Measurements from ENCODE around the gene CYP20A1. TPM values are rescaled to one million over a fixed set of nuclear protein-coding genes. Genes with fewer than 3 reads are reported as not detected.
"Not testable (repeated sequence)": the region's sequence is repeated elsewhere in the genome, so short reads cannot be mapped to it uniquely, and the experiment has no call there.

Gene CYP20A1, protein sequence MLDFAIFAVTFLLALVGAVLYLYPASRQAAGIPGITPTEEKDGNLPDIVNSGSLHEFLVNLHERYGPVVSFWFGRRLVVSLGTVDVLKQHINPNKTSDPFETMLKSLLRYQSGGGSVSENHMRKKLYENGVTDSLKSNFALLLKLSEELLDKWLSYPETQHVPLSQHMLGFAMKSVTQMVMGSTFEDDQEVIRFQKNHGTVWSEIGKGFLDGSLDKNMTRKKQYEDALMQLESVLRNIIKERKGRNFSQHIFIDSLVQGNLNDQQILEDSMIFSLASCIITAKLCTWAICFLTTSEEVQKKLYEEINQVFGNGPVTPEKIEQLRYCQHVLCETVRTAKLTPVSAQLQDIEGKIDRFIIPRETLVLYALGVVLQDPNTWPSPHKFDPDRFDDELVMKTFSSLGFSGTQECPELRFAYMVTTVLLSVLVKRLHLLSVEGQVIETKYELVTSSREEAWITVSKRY
- 10 to 100 TPM; 21.6 to 25.9 TPM for total RNA-seq

GRCh38 chr2:203238704-203239526 lies at the start of gene CYP20A1:
TSS of gene CYP20A1 (plus strand) at chr2:203239018. CDS start at chr2:203239063, 45 bp downstream.
- Mint-ChIP-seq H3K4me1 (ENCODE audit: low read depth in 2 of 2) (peaks cover 21 to 26% of the 10 kb centered on the region in 2 donors), H3K4me3 (peak within 1 kb of the TSS; percentile 93), H3K36me3 (peaks cover 19% of the 10 kb centered on the region), H3K27ac (peak within 1 kb of the TSS; percentile 90 to 93), H3K27me3 (no peaks in the 10 kb centered on the region), H3K9me3 (no peaks in the 10 kb centered on the region)
- peak; percentile 98 for DNase-seq (ENCODE audit: low spot score)
- ATAC-seq, result peak; percentile 93

DNA sequence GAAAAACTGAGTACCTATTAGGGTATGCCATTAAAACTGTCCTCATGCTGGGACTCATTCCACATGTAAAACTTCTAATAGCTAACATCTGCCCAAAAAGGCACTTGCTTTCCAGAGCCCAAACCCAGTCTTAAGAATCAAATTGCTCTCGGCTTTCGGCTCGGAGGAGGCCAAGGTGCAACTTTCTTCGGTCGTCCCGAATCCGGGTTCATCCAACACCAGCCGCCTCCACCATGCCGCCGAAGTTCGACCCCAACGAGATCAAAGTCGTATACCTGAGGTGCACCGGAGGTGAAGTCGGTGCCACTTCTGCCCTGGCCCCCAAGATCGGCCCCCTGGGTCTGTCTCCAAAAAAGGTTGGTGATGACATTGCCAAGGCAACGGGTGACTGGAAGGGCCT lies 48.3 kb upstream of the CYP20A1 start:
- not testable (repeated sequence) for H3K27ac Mint-ChIP-seq; H3K4me1 Mint-ChIP-seq (ENCODE audit: low read depth in 2 of 2); H3K36me3 Mint-ChIP-seq; H3K4me3 Mint-ChIP-seq; H3K9me3 Mint-ChIP-seq; H3K27me3 Mint-ChIP-seq; ATAC-seq; DNase-seq (ENCODE audit: low spot score)

DNA sequence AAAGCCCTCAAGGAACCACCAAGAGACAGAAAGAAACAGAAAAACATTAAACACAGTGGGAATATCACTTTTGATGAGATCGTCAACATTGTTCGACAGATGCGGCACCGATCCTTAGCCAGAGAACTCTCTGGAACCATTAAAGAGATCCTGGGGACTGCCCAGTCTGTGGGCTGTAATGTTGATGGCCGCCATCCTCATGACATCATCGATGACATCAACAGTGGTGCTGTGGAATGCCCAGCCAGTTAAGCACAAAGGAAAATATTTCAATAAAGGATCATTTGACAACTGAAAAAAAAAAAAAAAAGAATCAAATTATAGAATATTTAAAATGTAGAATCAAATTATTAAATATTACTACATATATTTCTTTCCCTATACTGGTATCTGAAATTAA lies 47.8 kb upstream of the CYP20A1 start:
- not testable (repeated sequence) for DNase-seq (ENCODE audit: low spot score); ATAC-seq; H3K4me3 Mint-ChIP-seq; H3K27me3 Mint-ChIP-seq; H3K27ac Mint-ChIP-seq; H3K9me3 Mint-ChIP-seq; H3K4me1 Mint-ChIP-seq (ENCODE audit: low read depth in 2 of 2); H3K36me3 Mint-ChIP-seq

DNA sequence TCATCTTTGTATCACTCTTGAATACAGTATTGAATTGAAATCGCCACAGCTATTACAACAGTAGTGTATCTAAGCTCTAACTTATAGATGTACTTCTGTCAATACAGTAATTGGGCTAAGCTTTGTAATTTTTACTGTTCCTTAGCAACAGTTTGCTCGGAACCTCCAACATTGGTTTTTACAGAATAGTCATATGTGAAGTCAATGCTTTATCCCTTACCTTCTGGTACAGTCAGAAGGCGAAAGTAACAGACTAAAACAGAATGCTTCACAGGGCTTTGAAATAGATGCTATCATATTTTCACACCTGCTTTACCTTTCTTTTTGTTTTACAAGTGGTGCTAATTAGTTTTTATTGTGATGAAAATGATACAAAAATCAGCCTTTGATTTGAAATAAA lies 46.9 kb upstream of the CYP20A1 start:
- H3K36me3 Mint-ChIP-seq, result peaks cover 4% of the 10 kb centered on the region
- DNase-seq (ENCODE audit: low spot score), result no peak
- H3K4me3 Mint-ChIP-seq, result no peak overlapping the region
- ATAC-seq, result peak in 1 of 2 donors; percentile 46
- H3K9me3 Mint-ChIP-seq, result no peaks in the 10 kb centered on the region
- H3K27ac Mint-ChIP-seq, result no peak overlapping the region
- H3K4me1 Mint-ChIP-seq (ENCODE audit: low read depth in 2 of 2), result no peaks in the 10 kb centered on the region
- no peaks in the 10 kb centered on the region for H3K27me3 Mint-ChIP-seq

GRCh38 chr2:203195331-203196036 lies 43.3 kb upstream of the CYP20A1 start:
- ATAC-seq (no peak), DNase-seq (ENCODE audit: low spot score) (no peak)
- no peaks in the 10 kb centered on the region for H3K27me3 Mint-ChIP-seq
- H3K27ac Mint-ChIP-seq, result no peak overlapping the region
- H3K4me1 Mint-ChIP-seq (ENCODE audit: low read depth in 2 of 2), result no peaks in the 10 kb centered on the region
- no peak overlapping the region for H3K4me3 Mint-ChIP-seq
- H3K9me3 Mint-ChIP-seq, result no peaks in the 10 kb centered on the region
- no peaks in the 10 kb centered on the region for H3K36me3 Mint-ChIP-seq

DNA sequence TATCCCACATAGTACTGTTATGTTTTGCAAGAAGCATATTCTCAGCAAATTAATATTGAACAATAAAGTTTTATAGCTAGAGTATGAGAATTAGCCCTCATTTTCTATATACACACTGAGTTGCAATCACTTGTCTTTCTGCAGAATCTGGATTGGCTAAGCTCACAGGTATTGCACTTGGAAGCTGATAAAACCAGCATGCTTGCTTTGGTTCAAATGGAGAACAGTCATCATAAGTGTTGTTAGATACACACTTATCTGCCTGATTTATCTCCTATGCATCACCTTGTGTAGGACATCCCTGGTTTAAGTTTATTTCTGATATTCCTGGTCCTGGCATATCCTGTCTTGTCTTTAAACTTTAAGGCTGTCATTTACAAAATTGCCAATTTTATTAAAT lies 38.0 kb upstream of the CYP20A1 start:
- no peaks in the 10 kb centered on the region for H3K27me3 Mint-ChIP-seq
- no peak overlapping the region for H3K27ac Mint-ChIP-seq
- no peak overlapping the region for H3K4me3 Mint-ChIP-seq
- DNase-seq (ENCODE audit: low spot score) (no peak), ATAC-seq (no peak)
- H3K9me3 Mint-ChIP-seq, result no peaks in the 10 kb centered on the region
- peaks cover 2% of the 10 kb centered on the region for H3K36me3 Mint-ChIP-seq
- H3K4me1 Mint-ChIP-seq (ENCODE audit: low read depth in 2 of 2), result no peaks in the 10 kb centered on the region

DNA sequence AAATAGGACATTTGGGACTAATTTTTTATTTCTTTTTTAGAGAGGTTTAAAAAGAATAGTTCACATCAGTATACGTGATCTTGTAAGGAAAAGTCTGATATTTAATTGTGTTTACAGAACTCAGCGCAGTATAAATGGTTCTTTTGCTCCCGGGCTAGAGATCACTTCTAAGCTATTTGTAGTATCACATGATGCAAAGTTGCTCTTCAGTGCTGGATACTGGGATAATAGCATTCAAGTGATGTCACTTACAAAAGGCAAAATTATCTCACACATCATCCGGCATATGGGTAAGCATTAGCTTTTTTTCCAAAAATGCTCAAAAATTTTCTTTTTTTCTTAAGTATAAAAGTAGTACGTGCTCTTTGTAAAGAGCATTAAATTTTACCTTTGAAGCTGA lies 37.4 kb upstream of the CYP20A1 start:
- Mint-ChIP-seq H3K4me1 (ENCODE audit: low read depth in 2 of 2) (no peaks in the 10 kb centered on the region), H3K9me3 (no peaks in the 10 kb centered on the region), H3K27me3 (no peaks in the 10 kb centered on the region), H3K27ac (no peak overlapping the region), H3K4me3 (no peak overlapping the region), H3K36me3 (peaks cover 5% of the 10 kb centered on the region)
- DNase-seq (ENCODE audit: low spot score), result no peak
- ATAC-seq, result no peak

DNA sequence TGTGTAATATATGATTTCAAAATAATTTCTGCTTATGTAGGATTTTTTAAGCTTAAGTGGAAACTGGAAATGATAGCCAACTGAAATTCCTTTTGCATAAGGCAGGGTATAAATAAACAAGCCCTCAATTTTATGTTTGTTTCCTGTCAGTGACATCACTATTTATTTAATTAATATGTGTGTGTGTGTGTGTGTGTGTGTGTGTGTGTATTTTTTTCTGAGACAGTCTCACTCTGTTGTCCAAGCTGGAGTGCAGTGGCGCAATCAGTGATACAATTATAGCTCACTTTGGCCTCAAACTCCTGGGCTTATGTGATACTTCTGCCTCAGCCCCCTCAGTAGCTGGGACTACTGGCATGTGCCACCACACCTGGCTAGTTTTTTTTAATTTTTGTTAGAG lies 29.3 kb upstream of the CYP20A1 start:
- no peak for DNase-seq (ENCODE audit: low spot score)
- no peak overlapping the region for H3K4me3 Mint-ChIP-seq
- no peak overlapping the region for H3K27ac Mint-ChIP-seq
- peaks cover 9% of the 10 kb centered on the region for H3K36me3 Mint-ChIP-seq
- H3K27me3 Mint-ChIP-seq, result no peaks in the 10 kb centered on the region
- no peak for ATAC-seq
- no peaks in the 10 kb centered on the region for H3K9me3 Mint-ChIP-seq
- no peaks in the 10 kb centered on the region for H3K4me1 Mint-ChIP-seq (ENCODE audit: low read depth in 2 of 2)

DNA sequence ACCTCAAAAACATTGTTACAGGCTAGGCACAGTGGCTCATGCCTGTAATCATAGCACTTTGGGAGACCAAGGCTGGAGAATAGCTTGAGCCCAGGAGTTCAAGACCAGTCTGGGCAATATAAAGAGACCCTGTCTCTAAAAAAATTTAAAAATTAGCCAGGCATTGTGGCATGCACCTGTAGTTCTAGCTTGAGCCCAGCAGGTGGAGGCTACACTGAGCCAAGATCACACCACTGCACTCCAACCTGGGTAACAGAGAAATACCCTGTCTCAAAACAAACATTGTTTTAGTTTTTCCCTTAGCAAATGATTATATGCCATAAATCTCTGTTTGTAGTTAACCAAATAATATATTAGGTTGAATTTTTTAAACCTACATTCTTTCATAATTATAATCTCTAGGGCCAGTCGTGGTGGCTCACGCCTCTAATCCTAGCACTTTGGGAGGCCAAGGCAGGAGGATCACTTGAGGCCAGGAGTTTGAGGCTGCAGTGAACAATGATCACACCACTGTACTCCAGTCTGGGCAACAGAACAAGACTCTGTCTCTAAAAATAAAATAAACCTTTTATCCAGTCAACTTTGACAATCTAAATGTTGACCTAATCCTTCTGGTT lies 13.3 kb upstream of the CYP20A1 start:
- no peak overlapping the region for H3K27ac Mint-ChIP-seq
- H3K4me1 Mint-ChIP-seq (ENCODE audit: low read depth in 2 of 2), result no peaks in the 10 kb centered on the region
- H3K9me3 Mint-ChIP-seq, result no peaks in the 10 kb centered on the region
- DNase-seq (ENCODE audit: low spot score), result no peak
- H3K27me3 Mint-ChIP-seq, result no peaks in the 10 kb centered on the region
- H3K4me3 Mint-ChIP-seq, result no peak overlapping the region
- ATAC-seq, result peak; percentile 64 to 69
- H3K36me3 Mint-ChIP-seq, result no peaks in the 10 kb centered on the region

DNA sequence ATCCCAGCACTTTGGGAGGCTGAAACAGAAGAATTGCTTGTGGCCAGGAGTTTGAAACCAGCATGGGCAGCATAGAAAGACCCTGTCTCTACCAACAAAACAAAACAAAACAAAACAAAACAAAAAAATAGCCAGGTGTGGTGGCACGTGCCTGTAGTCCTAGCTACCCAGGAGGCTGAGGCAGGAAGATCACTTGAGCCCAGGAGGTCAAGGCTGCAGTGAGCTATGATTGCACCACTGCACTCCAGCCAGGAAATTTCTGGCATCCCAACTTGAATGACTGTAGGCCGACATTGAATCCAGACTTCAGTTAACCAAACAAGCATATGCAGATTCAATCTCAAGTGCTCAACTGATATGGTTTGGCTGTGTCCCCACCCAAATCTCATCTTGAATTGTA lies 9.1 kb upstream of the CYP20A1 start:
- ATAC-seq; H3K4me3 Mint-ChIP-seq; H3K27ac Mint-ChIP-seq; H3K27me3 Mint-ChIP-seq; H3K36me3 Mint-ChIP-seq; H3K4me1 Mint-ChIP-seq (ENCODE audit: low read depth in 2 of 2); DNase-seq (ENCODE audit: low spot score); H3K9me3 Mint-ChIP-seq: not testable (repeated sequence)

- peak overlapping the region; percentile 93 for H3K4me3 Mint-ChIP-seq
- peaks cover 13% of the 10 kb centered on the region for H3K36me3 Mint-ChIP-seq
- ATAC-seq (no peak), DNase-seq (ENCODE audit: low spot score) (no peak)
- peaks cover 15 to 19% of the 10 kb centered on the region in 2 donors for H3K4me1 Mint-ChIP-seq (ENCODE audit: low read depth in 2 of 2)
- no peaks in the 10 kb centered on the region for H3K9me3 Mint-ChIP-seq
- no peaks in the 10 kb centered on the region for H3K27me3 Mint-ChIP-seq
- peak overlapping the region in 1 of 2 donors; percentile 90 for H3K27ac Mint-ChIP-seq
Measured at GRCh38 chr2:203237346-203238238, 1.2 kb upstream of the CYP20A1 start.

DNA sequence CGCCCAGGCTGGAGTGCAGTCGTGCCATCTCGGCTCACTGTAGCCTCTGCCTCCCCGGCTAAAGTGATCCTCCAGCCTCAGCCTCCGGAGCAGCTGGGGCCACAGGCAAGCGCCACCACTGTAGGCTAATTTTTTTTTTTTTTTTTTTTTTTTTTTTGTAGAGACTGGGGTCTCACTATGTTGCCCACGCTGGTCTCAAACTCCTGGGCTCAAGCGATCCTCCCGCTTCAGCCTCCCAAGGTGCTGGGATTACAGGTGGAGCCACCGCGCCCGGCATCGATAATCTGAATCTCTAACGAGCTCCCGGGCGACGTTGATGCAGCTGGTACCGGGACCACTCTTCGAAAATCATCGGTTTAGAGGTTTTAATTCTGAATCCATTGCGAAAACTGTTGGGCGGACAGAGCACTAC lies 520 bp upstream of the CYP20A1 start:
- Mint-ChIP-seq H3K27ac (peak overlapping the region; percentile 90 to 93), H3K36me3 (peaks cover 19% of the 10 kb centered on the region), H3K27me3 (no peaks in the 10 kb centered on the region), H3K4me3 (peak overlapping the region; percentile 93), H3K4me1 (ENCODE audit: low read depth in 2 of 2) (peaks cover 21 to 25% of the 10 kb centered on the region in 2 donors), H3K9me3 (no peaks in the 10 kb centered on the region)
- no peak for DNase-seq (ENCODE audit: low spot score)
- ATAC-seq, result no peak
